Measurements from ENCODE around the gene GPR162.
A peak's percentile ranks its signal among the peaks of the same experiment; 100 is the strongest.

The GPR162 gene

GRCh38 chr12:6824085-6824775 lies 2.6 kb downstream of the GPR162 start:
- no peak for DNase-seq

- DNase-seq, result no peak
These were observed 3.3 kb downstream of the GPR162 start for GRCh38 chr12:6824901-6825381.

- DNase-seq, result peak; percentile 80
These were observed 3.9 kb downstream of the GPR162 start for GRCh38 chr12:6825398-6826124.

DNA sequence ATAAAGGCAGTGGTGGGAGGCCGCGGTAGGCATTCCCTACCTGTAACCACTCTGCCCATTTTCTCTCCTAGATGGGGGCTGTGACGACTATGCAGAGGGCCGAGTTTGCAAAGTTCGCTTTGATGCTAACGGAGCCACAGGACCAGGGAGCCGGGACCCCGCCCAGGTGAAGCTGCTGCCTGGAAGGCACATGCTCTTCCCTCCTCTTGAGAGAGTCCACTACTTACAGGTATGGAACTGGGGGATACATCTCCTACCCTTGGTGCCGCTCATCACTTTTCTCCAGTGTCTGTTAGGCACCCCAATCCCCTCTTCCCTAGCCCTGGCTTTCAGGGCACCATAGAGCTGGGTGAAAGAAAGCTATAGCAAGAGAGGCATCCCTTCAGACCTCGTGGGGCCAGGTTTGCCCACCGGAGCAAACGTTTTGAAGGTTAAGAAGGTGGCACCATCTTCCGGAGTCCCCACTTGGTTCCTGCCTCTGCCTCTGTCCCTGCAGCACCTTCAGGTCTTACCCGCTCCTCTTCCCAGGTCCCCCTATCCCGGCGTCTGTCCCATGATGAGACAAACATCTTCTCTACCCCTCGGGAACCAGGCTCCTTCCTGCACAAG lies 4.6 kb downstream of the GPR162 start:
- DNase-seq, result no peak

DNA sequence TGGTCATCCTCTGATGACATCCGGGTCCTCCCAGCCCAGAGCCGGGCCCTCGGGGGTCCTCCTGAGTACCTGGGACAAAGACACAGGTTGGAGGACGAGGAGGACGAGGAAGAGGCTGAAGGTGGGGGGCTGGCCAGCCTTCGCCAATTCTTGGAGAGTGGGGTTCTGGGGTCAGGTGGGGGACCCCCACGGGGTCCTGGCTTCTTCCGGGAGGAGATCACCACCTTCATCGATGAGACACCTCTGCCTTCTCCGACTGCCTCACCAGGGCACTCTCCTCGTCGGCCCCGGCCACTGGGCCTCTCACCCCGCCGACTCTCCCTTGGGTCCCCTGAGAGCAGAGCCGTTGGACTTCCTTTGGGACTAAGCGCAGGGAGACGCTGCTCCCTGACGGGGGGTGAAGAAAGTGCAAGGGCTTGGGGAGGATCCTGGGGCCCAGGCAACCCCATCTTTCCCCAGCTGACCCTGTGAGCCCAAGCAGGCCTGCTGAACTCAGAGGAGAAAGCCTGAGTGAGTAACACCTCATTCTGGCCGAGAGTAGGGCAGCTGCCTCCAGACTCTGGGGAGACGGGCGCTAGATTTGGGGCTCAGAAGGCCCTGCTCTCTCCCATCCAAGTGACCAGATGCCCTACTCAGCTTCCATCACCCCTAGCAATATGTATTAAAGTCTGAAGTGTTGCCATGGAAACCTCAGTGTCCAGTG lies 5.3 kb downstream of the GPR162 start:
- no peak for DNase-seq

DNA sequence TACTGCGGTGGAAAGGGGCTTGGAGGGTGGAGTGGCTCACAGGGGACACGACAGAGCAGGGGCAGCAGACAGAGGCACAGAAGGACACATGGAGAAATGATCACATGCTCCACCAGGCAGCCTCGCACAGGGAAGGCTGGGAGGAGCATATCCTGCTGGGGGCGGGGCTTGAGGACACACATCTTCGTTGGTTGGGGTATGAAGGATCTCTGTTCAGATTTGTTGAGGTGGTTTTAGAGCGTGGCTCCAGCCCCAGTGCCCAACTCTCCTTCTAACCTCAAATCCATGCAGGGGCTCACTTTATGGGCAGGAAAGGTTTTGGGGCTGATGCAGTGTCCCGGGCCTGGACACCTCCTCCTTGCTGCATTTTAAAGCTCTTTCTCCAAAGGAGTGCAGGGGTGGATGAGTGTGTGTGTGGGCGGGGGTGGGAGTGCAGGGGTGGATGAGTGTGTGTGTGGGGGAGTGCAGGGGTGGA lies 5.9 kb downstream of the GPR162 start:
- DNase-seq, result peak; percentile 79

GRCh38 chr12:6827982-6828780 lies 6.6 kb downstream of the GPR162 start, which contains the start of gene P3H3:
Gene P3H3, plus strand, starts transcription at chr12:6828407. Its CDS starts 34 bp downstream, at chr12:6828441.
- DNase-seq, result peak; percentile 61

- DNase-seq, result peak; percentile 65
These were observed 7.3 kb downstream of the GPR162 start for GRCh38 chr12:6828781-6829535.

DNA sequence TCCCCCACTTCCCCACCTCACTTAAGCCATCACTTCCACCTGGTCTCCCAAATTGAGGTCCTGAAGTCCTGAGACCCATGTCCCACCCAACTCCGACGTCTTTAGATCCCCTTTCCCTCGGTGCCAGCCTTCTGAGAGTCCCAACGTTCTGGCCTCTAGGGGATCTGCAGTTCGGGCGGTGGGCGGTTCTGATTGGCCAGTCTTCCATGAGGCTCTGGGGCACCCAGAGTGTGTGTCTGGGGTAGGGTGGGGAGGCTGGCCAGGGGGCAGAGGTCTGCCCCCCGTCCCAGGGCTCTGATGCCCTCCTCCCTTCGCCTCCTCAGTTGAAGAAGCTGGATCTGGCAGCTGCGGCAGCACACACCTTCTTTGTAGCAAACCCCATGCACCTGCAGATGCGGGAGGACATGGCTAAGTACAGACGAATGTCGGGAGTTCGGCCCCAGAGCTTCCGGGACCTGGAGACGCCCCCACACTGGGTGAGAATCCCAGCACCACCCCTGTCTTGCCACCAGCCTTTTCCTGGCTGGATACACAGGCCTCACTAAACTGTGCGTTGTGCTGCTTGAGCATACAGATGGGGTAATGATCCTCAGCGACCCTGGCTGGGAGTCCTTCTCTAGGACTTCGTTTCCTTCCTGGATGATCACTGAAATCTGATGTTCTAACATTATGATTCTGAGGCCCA lies 8.1 kb downstream of the GPR162 start:
- no peak for DNase-seq

- no peak for DNase-seq
These were observed 8.8 kb downstream of the GPR162 start for GRCh38 chr12:6830286-6830890.

DNA sequence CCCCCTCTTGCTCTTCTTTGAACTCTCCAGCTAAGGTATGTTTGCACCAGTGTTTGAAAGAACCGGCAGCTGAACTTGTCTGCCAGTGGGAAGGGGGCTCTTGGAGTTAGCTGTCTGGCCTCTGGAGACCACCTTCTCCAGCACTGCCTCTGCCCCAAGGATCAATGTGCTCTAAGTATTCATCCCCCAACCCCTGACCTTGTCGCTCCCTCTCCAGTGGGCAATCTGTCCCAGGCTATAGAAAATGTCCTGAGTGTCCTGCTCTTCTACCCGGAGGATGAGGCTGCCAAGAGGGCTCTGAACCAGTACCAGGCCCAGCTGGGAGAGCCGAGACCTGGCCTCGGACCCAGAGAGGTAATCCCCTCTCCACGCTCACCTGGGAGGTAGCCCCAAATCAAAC lies 9.4 kb downstream of the GPR162 start:
- no peak for DNase-seq

- DNase-seq, result no peak
These were observed 9.9 kb downstream of the GPR162 start for GRCh38 chr12:6831450-6831995.

GRCh38 chr12:6832125-6832524 lies 10.5 kb downstream of the GPR162 start:
- DNase-seq, result no peak

DNA sequence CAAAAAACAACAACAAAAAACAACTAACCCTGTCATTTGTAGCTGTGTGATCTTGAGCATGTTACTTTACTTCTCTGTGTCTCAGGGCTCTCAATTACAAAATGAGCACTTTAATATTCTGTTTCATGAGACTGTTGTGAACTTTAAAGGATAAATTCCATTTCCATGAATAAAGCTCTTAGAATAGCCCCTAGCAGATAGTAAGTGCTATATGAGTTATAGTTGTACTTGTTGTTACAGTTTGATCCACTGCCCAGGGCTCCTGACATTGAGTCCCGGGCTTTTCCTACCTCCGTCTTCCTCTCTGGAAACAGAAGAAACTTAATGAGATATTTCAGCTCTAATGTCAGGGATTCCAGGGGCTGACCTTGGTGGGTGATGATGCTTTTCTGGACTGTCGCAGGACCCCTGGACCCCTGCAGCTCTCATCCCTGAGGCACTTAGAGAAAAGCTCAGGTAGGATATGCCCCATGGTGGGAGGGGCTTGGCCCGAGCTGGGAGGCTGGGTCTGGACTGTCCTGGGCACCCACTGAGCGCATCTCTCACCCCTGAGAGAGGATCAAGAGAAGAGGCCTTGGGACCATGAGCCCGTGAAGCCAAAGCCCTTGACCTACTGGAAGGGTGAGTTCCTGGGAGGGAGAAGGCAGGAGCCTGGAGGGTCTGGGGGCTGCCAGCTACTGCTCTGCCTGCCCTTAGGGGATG lies 11.7 kb downstream of the GPR162 start:
- no peak for DNase-seq

DNA sequence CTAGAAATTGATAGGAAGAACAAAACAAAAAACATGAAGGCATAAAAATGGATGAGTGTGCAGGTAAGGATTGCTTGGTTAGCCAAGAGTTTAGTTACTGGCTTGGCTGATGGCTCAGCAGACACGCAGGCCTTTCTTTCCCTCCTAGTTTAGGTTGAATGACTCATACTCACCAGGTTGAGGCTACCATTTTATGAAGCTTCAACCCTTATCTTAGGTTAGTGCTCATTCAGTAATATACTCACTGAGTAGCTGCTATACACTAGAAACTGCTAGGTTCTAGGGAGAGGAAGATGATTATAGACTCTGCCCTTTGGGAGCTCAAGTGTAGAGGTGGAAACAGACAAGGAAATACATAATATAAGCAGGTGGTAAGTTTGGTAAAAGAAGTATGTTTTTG lies 12.6 kb downstream of the GPR162 start:
- no peak for DNase-seq

DNA sequence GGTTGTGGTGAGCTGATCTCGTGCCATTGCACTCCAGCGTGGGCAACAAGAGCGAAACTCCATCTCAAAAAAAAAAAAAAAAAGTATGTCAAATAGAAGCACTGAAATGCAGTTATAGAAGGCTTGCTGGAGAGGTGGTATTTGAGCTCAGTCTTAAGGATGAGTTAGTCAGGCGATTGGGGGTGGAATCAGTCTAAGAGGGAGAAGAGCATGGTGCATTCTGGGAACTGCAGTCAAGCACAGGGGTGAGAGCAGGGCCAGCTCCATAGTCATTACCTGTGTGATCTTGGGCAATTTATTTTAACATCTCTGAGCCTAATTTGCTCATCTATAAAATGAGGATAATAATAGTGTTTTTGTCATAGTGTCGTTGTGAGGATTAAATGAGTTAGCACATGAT lies 13.3 kb downstream of the GPR162 start:
- peak; percentile 22 for DNase-seq

- DNase-seq, result no peak
These were observed 15.2 kb downstream of the GPR162 start for GRCh38 chr12:6836851-6837250.

DNA sequence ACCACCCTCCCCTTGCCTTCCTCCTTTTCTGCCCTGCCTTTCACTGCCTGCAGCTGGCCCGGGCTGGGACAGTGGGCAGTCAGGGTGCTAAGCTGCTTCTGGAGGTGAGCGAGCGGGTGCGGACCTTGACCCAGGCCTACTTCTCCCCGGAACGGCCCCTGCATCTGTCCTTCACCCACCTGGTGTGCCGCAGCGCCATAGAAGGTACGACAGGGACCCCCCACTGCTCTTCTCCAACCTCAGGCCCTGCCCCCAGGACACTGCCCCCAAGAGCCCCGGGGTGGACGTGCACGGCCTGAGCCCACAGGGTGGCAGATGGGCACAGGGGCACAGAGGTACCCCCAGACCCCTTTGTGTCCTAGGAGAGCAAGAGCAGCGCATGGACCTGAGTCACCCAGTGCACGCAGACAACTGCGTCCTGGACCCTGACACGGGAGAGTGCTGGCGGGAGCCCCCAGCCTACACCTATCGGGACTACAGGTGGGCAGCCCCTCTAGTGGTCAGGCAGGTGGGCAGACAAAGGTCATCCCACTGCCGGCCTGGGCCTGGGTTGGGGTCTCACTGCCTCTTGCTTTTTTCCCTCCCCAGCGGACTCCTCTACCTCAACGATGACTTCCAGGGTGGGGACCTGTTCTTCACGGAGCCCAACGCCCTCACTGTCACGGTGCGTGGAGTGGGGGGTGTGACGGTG lies 15.9 kb downstream of the GPR162 start:
- no peak for DNase-seq

GRCh38 chr12:6838854-6839253 lies 17.2 kb downstream of the GPR162 start:
- DNase-seq, result no peak
